ENCODE data around the gene STUB1.
A peak's percentile ranks its signal among the peaks of the same experiment; 100 is the strongest.

The STUB1 gene

GRCh38 chr16:654034-654433 lies 26.2 kb upstream of the STUB1 start:
- no peak for TF ChIP-seq CTCF (IDR thresholded peaks at IDR 0.05; ENCODE audit: unreplicated experiment in 3 of 3)
- no peak overlapping the region for H3K27ac Mint-ChIP-seq
- no peaks in the 10 kb centered on the region for H3K9me3 Mint-ChIP-seq
- H3K4me3 Mint-ChIP-seq = peak overlapping the region in 2 of 3 experiments; percentile 37 to 48
- H3K36me3 Mint-ChIP-seq (ENCODE audit: low read depth) = no peaks in the 10 kb centered on the region
- H3K4me1 Mint-ChIP-seq = no peaks in the 10 kb centered on the region
- H3K27me3 Mint-ChIP-seq (ENCODE audit: low read depth) = no peaks in the 10 kb centered on the region

DNA sequence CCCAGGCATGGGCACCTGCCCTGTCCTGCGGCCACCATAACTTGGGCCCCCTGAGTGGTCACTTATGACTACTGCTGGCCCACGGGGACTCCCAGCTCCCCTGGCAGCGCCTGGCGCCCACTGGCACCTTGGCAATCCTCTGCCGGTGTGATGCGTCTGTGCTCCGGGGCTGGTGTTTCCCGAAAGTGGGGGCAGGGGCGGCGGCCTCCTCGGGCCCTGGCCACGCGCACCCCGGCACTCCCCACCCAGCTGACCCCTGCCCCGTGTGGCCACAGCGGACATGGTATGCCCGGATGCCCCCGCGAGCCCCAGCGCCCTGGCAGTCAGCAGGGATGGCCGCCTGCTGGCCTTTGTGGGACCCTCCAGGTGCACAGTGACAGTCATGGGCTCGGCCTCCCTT lies 22.7 kb upstream of the STUB1 start:
- TF ChIP-seq CTCF (IDR thresholded peaks at IDR 0.05; ENCODE audit: unreplicated experiment in 3 of 3) = no peak
- Mint-ChIP-seq H3K27ac (no peak overlapping the region), H3K36me3 (ENCODE audit: low read depth) (no peaks in the 10 kb centered on the region), H3K27me3 (ENCODE audit: low read depth) (no peaks in the 10 kb centered on the region), H3K4me3 (no peak overlapping the region), H3K9me3 (no peaks in the 10 kb centered on the region), H3K4me1 (no peaks in the 10 kb centered on the region)

GRCh38 chr16:658679-659571 lies 21.3 kb upstream of the STUB1 start:
- Mint-ChIP-seq H3K36me3 (ENCODE audit: low read depth) (no peaks in the 10 kb centered on the region), H3K9me3 (no peaks in the 10 kb centered on the region), H3K4me3 (no peak overlapping the region), H3K27me3 (ENCODE audit: low read depth) (no peaks in the 10 kb centered on the region), H3K27ac (no peak overlapping the region), H3K4me1 (no peaks in the 10 kb centered on the region)
- TF ChIP-seq CTCF (IDR thresholded peaks at IDR 0.05; ENCODE audit: unreplicated experiment in 3 of 3) = no peak

DNA sequence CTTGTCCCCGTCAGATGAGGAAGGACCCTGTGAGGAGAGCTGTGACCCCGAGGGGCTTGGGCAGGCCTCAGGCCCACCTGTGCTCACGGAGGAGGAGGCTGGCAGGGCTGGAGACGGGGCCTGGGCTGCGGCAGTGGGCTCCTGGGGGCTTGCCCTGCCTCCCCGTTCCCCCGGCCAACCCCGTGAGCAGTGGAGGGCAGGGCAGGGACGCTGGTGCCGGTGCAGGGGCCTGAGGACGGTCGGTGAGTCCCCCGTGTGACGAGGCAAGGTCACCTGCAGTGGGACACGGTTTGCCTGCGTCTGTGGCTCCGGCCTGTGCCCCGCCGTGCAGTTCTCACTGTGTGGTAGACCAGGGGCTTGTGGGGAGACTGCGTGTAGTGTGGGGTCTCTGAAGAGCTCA lies 20.6 kb upstream of the STUB1 start:
- no peaks in the 10 kb centered on the region for H3K4me1 Mint-ChIP-seq
- H3K27ac Mint-ChIP-seq = no peak overlapping the region
- H3K9me3 Mint-ChIP-seq = no peaks in the 10 kb centered on the region
- H3K36me3 Mint-ChIP-seq (ENCODE audit: low read depth) = no peaks in the 10 kb centered on the region
- H3K27me3 Mint-ChIP-seq (ENCODE audit: low read depth) = no peaks in the 10 kb centered on the region
- no peak overlapping the region for H3K4me3 Mint-ChIP-seq
- no peak for TF ChIP-seq CTCF (IDR thresholded peaks at IDR 0.05; ENCODE audit: unreplicated experiment in 3 of 3)

GRCh38 chr16:660132-660458 lies 20.1 kb upstream of the STUB1 start:
- Mint-ChIP-seq H3K4me1 (no peaks in the 10 kb centered on the region), H3K36me3 (ENCODE audit: low read depth) (no peaks in the 10 kb centered on the region), H3K9me3 (no peaks in the 10 kb centered on the region), H3K4me3 (no peak overlapping the region), H3K27me3 (ENCODE audit: low read depth) (no peaks in the 10 kb centered on the region), H3K27ac (no peak overlapping the region)
- TF ChIP-seq CTCF (IDR thresholded peaks at IDR 0.05; ENCODE audit: unreplicated experiment in 3 of 3) = no peak
